GM06990 (cell line): ENCODE measurements around the gene KRT16.

Source experiments
- DNase-seq: peaks from one replicate; pipeline ENCODE4 v3.0.0-alpha.2; 2011; ENCODE audit not compliant: insufficient read length; ENCODE audit errors: extremely low read depth
- H3K27me3 ChIP-seq: replicated peaks from 2 replicates; pipeline ENCODE4 v1.6.0; 2011; ENCODE audit warnings: low read length; ENCODE audit not compliant: control insufficient read depth, insufficient read depth
- H3K36me3 ChIP-seq: 2 replicates; pipeline ENCODE4 v1.5.1; 2011; ENCODE audit warnings: low read length; ENCODE audit not compliant: control insufficient read depth, insufficient read depth
- H3K4me3 ChIP-seq: replicated peaks from 2 replicates; pipeline ENCODE4 v1.5.1; 2011; ENCODE audit warnings: low read depth, mild to moderate bottlenecking, control low read depth, low read length
- CTCF ChIP-seq: IDR thresholded peaks from 2 replicates; pipeline ENCODE4 v1.5.1; 2011; ENCODE audit warnings: low read length, control low read depth, mild to moderate bottlenecking, inconsistent platforms; ENCODE audit not compliant: insufficient read depth, poor library complexity, severe bottlenecking

KRT16 gene

GRCh38 chr17:41581366-41582060 lies 31.1 kb downstream of the KRT16 start:
- no peak for TF ChIP-seq CTCF
- peaks cover 1% of the 10 kb centered on the region; the same call in 1 of the 2 replicates for H3K27me3 ChIP-seq
- H3K4me3 ChIP-seq = no peak overlapping the region
- no peak for DNase-seq
- H3K36me3 ChIP-seq = no peaks in the 10 kb centered on the region

GRCh38 chr17:41580687-41581365 lies 31.7 kb downstream of the KRT16 start:
- no peak for DNase-seq

GRCh38 chr17:41580244-41580575 lies 32.4 kb downstream of the KRT16 start:
- H3K4me3 ChIP-seq = no peak overlapping the region
- H3K27me3 ChIP-seq = peaks cover 1% of the 10 kb centered on the region; the same call in 1 of the 2 replicates
- TF ChIP-seq CTCF = no peak
- no peaks in the 10 kb centered on the region for H3K36me3 ChIP-seq
- DNase-seq = no peak

More at GRCh38 chr17:41580687-41581365, 31.7 kb downstream of the KRT16 start:
- Histone ChIP-seq H3K27me3 (peaks cover 1% of the 10 kb centered on the region; the same call in 1 of the 2 replicates), H3K4me3 (no peak overlapping the region), H3K36me3 (no peaks in the 10 kb centered on the region)
- TF ChIP-seq CTCF = no peak

- H3K36me3 ChIP-seq = no peaks in the 10 kb centered on the region
- peaks cover 1% of the 10 kb centered on the region; the same call in 1 of the 2 replicates for H3K27me3 ChIP-seq
- H3K4me3 ChIP-seq = no peak overlapping the region
- peak; percentile 85 for TF ChIP-seq CTCF
- peak; percentile 41 for DNase-seq
These were observed 32.9 kb downstream of the KRT16 start for GRCh38 chr17:41579484-41580243.

GRCh38 chr17:41578971-41579370 lies 33.6 kb downstream of the KRT16 start:
- TF ChIP-seq CTCF = no peak
- no peak for DNase-seq
- Histone ChIP-seq H3K27me3 (peaks cover 1% of the 10 kb centered on the region; the same call in 1 of the 2 replicates), H3K4me3 (no peak overlapping the region), H3K36me3 (no peaks in the 10 kb centered on the region)
